ENCODE data around the gene MIGA1.
A peak's percentile ranks its signal among the peaks of the same experiment; 100 is the strongest.
"Not testable (repeated sequence)": the region's sequence is repeated elsewhere in the genome, so short reads cannot be mapped to it uniquely, and the experiment has no call there.

Gene MIGA1

GRCh38 chr1:77796695-77797405 is 17.4 kb downstream of the MIGA1 start:
- DNase-seq (ENCODE audit: low read depth, low spot score) = no peak
- no peak overlapping the region for H3K27ac ChIP-seq

GRCh38 chr1:77797991-77798390 is 18.5 kb downstream of the MIGA1 start:
- H3K27ac ChIP-seq = no peak overlapping the region

GRCh38 chr1:77802026-77802425 is 22.6 kb downstream of the MIGA1 start:
- DNase-seq (ENCODE audit: low read depth, low spot score) = no peak

More at GRCh38 chr1:77797991-77798390, 18.5 kb downstream of the MIGA1 start:
- no peak for DNase-seq (ENCODE audit: low read depth, low spot score)

GRCh38 chr1:77803371-77803770 is 23.9 kb downstream of the MIGA1 start:
- DNase-seq (ENCODE audit: low read depth, low spot score) = no peak
- H3K27ac ChIP-seq = no peak overlapping the region

More at GRCh38 chr1:77802026-77802425, 22.6 kb downstream of the MIGA1 start:
- H3K27ac ChIP-seq = no peak overlapping the region

- H3K27ac ChIP-seq; DNase-seq (ENCODE audit: low read depth, low spot score): not testable (repeated sequence)
These were observed 30.5 kb downstream of the MIGA1 start for GRCh38 chr1:77809787-77810462.

- DNase-seq (ENCODE audit: low read depth, low spot score); H3K27ac ChIP-seq: not testable (repeated sequence)
These were observed 32.1 kb downstream of the MIGA1 start for GRCh38 chr1:77811589-77811988.

- H3K27ac ChIP-seq = peak overlapping the region; percentile 6
- DNase-seq (ENCODE audit: low read depth, low spot score) = no peak
These were observed 38.1 kb downstream of the MIGA1 start for GRCh38 chr1:77817368-77818209.

GRCh38 chr1:77820121-77820520 is 40.7 kb downstream of the MIGA1 start:
- H3K27ac ChIP-seq = no peak overlapping the region

GRCh38 chr1:77824079-77824478 is 44.6 kb downstream of the MIGA1 start:
- H3K27ac ChIP-seq = peak overlapping the region; percentile 61
- no peak for DNase-seq (ENCODE audit: low read depth, low spot score)

More at GRCh38 chr1:77820121-77820520, 40.7 kb downstream of the MIGA1 start:
- no peak for DNase-seq (ENCODE audit: low read depth, low spot score)

- no peak for DNase-seq (ENCODE audit: low read depth, low spot score)
- peak overlapping the region; percentile 61 for H3K27ac ChIP-seq
These were observed 45.2 kb downstream of the MIGA1 start for GRCh38 chr1:77824694-77825093.

GRCh38 chr1:77825131-77825709 is 45.8 kb downstream of the MIGA1 start:
- peak overlapping the region; percentile 61 for H3K27ac ChIP-seq
- peak; percentile 93 for DNase-seq (ENCODE audit: low read depth, low spot score)

- DNase-seq (ENCODE audit: low read depth, low spot score); H3K27ac ChIP-seq: not testable (repeated sequence)
These were observed 47.4 kb downstream of the MIGA1 start for GRCh38 chr1:77826851-77827250.

- no peak for DNase-seq (ENCODE audit: low read depth, low spot score)
- H3K27ac ChIP-seq = no peak overlapping the region
These were observed 48.6 kb downstream of the MIGA1 start for GRCh38 chr1:77828098-77828497.

GRCh38 chr1:77829851-77830250 is 50.4 kb downstream of the MIGA1 start:
- H3K27ac ChIP-seq = no peak overlapping the region
- no peak for DNase-seq (ENCODE audit: low read depth, low spot score)

GRCh38 chr1:77830946-77831345 is 51.5 kb downstream of the MIGA1 start:
- no peak for DNase-seq (ENCODE audit: low read depth, low spot score)
- H3K27ac ChIP-seq = no peak overlapping the region

- no peak overlapping the region for H3K27ac ChIP-seq
- no peak for DNase-seq (ENCODE audit: low read depth, low spot score)
These were observed 52.1 kb downstream of the MIGA1 start for GRCh38 chr1:77831566-77831965.

GRCh38 chr1:77831976-77832711 is 52.7 kb downstream of the MIGA1 start:
- no peak overlapping the region for H3K27ac ChIP-seq
- no peak for DNase-seq (ENCODE audit: low read depth, low spot score)

GRCh38 chr1:77832901-77833300 is 53.5 kb downstream of the MIGA1 start:
- H3K27ac ChIP-seq = no peak overlapping the region
- DNase-seq (ENCODE audit: low read depth, low spot score) = no peak

GRCh38 chr1:77833521-77834100 is 54.2 kb downstream of the MIGA1 start:
- H3K27ac ChIP-seq = no peak overlapping the region
- DNase-seq (ENCODE audit: low read depth, low spot score) = no peak
